Duodenal mucosa (tissue), 2 donors: ENCODE results near the gene RBP3.

Experiments
- H3K27ac ChIP-seq: one replicate; pipeline ENCODE4 v1.7.0; 2013; ENCODE audit warnings: low read depth, low read length
- H3K27me3 ChIP-seq, 2 donors: one replicate each; pipeline ENCODE4 v1.7.0; 2013; ENCODE audit warnings: low read length in 2 of 2, control low read depth in 1 of 2; ENCODE audit not compliant: insufficient read depth in 2 of 2, control insufficient read depth in 1 of 2
- H3K36me3 ChIP-seq, 2 donors: one replicate each; pipeline ENCODE4 v1.7.0; 2013; ENCODE audit warnings: low read length in 2 of 2, control low read depth in 1 of 2; ENCODE audit not compliant: insufficient read depth in 2 of 2, control insufficient read depth in 1 of 2
- H3K4me1 ChIP-seq, 2 donors: one replicate each; pipeline ENCODE4 v1.7.0; 2013; ENCODE audit warnings: low read length in 2 of 2, control low read depth in 1 of 2; ENCODE audit not compliant: insufficient read depth in 2 of 2, control insufficient read depth in 1 of 2
- H3K4me3 ChIP-seq, 2 donors: one replicate each; pipeline ENCODE4 v1.7.0; 2013; ENCODE audit warnings: low read length in 2 of 2, low read depth in 1 of 2
- H3K9ac ChIP-seq, 2 donors: one replicate each; pipeline ENCODE4 v1.7.0; 2013; ENCODE audit warnings: low read length in 2 of 2, low read depth in 1 of 2
- H3K9me3 ChIP-seq, 2 donors: one replicate each; pipeline ENCODE4 v1.7.0; 2013; ENCODE audit warnings: low read length in 2 of 2, control low read depth in 1 of 2; ENCODE audit not compliant: control insufficient read depth in 1 of 2

Gene RBP3

GRCh38 chr10:47317251-47317650 lies 30.9 kb upstream of the RBP3 start:
- H3K9me3 ChIP-seq = no peaks in the 10 kb centered on the region
- no peaks in the 10 kb centered on the region for H3K4me1 ChIP-seq
- no peak overlapping the region for H3K27ac ChIP-seq
- peaks cover 0 to 8% of the 10 kb centered on the region in 2 donors for H3K27me3 ChIP-seq
- no peak overlapping the region for H3K4me3 ChIP-seq
- no peak overlapping the region for H3K9ac ChIP-seq
- no peaks in the 10 kb centered on the region for H3K36me3 ChIP-seq

- Histone ChIP-seq H3K27ac (no peak overlapping the region), H3K27me3 (peaks cover 0 to 12% of the 10 kb centered on the region in 2 donors), H3K9ac (no peak overlapping the region), H3K9me3 (no peaks in the 10 kb centered on the region), H3K36me3 (no peaks in the 10 kb centered on the region), H3K4me1 (no peaks in the 10 kb centered on the region), H3K4me3 (no peak overlapping the region)
Measured at GRCh38 chr10:47318706-47319105, 29.5 kb upstream of the RBP3 start.

GRCh38 chr10:47319784-47320183 lies 28.4 kb upstream of the RBP3 start:
- H3K4me3 ChIP-seq = no peak overlapping the region

GRCh38 chr10:47320812-47321211 lies 27.4 kb upstream of the RBP3 start:
- Histone ChIP-seq H3K36me3 (no peaks in the 10 kb centered on the region), H3K4me3 (no peak overlapping the region), H3K9ac (no peak overlapping the region), H3K9me3 (no peaks in the 10 kb centered on the region), H3K4me1 (no peaks in the 10 kb centered on the region), H3K27me3 (peaks cover 0 to 12% of the 10 kb centered on the region in 2 donors), H3K27ac (no peak overlapping the region)

More at GRCh38 chr10:47319784-47320183, 28.4 kb upstream of the RBP3 start:
- H3K27ac ChIP-seq = no peak overlapping the region
- H3K9ac ChIP-seq = no peak overlapping the region
- H3K4me1 ChIP-seq = no peaks in the 10 kb centered on the region
- H3K36me3 ChIP-seq = no peaks in the 10 kb centered on the region
- peaks cover 0 to 12% of the 10 kb centered on the region in 2 donors for H3K27me3 ChIP-seq
- H3K9me3 ChIP-seq = no peaks in the 10 kb centered on the region

- Histone ChIP-seq H3K27ac (no peak overlapping the region), H3K9ac (no peak overlapping the region), H3K27me3 (peaks cover 0 to 12% of the 10 kb centered on the region in 2 donors), H3K4me1 (no peaks in the 10 kb centered on the region), H3K9me3 (no peaks in the 10 kb centered on the region), H3K4me3 (no peak overlapping the region), H3K36me3 (no peaks in the 10 kb centered on the region)
Measured at GRCh38 chr10:47321521-47322195, 26.5 kb upstream of the RBP3 start.

- Histone ChIP-seq H3K4me1 (no peaks in the 10 kb centered on the region), H3K4me3 (no peak within 1 kb of the TSS), H3K27me3 (peaks cover 0 to 12% of the 10 kb centered on the region in 2 donors), H3K36me3 (no peaks in the 10 kb centered on the region), H3K9ac (no peak within 1 kb of the TSS), H3K27ac (no peak within 1 kb of the TSS), H3K9me3 (no peaks in the 10 kb centered on the region)
Measured at GRCh38 chr10:47322300-47323061, 25.7 kb upstream of the RBP3 start, which contains the start of gene GDF2. GDF2 (plus strand) TSS chr10:47322454; CDS start chr10:47322669, 215 bp downstream.

- Histone ChIP-seq H3K9me3 (no peaks in the 10 kb centered on the region), H3K4me3 (no peak overlapping the region), H3K27ac (no peak overlapping the region), H3K27me3 (peaks cover 0 to 12% of the 10 kb centered on the region in 2 donors), H3K9ac (no peak overlapping the region), H3K4me1 (no peaks in the 10 kb centered on the region), H3K36me3 (no peaks in the 10 kb centered on the region)
Measured at GRCh38 chr10:47323087-47323486, 25.1 kb upstream of the RBP3 start.

- Histone ChIP-seq H3K4me3 (no peak overlapping the region), H3K27ac (no peak overlapping the region), H3K36me3 (no peaks in the 10 kb centered on the region)
Measured at GRCh38 chr10:47323636-47324296, 24.4 kb upstream of the RBP3 start.

GRCh38 chr10:47325303-47326291 lies 22.6 kb upstream of the RBP3 start:
- Histone ChIP-seq H3K9ac (no peak overlapping the region), H3K9me3 (no peaks in the 10 kb centered on the region), H3K4me3 (no peak overlapping the region), H3K27me3 (peaks cover 0 to 7% of the 10 kb centered on the region in 2 donors), H3K36me3 (no peaks in the 10 kb centered on the region), H3K27ac (no peak overlapping the region), H3K4me1 (peaks cover 7 to 11% of the 10 kb centered on the region in 2 donors)

More at GRCh38 chr10:47323636-47324296, 24.4 kb upstream of the RBP3 start:
- Histone ChIP-seq H3K9me3 (no peaks in the 10 kb centered on the region), H3K27me3 (peaks cover 0 to 12% of the 10 kb centered on the region in 2 donors), H3K4me1 (no peaks in the 10 kb centered on the region), H3K9ac (no peak overlapping the region)
